DND-41 (cell line): ENCODE results near the gene TCF23.

ENCODE experiments used
- EZH2 ChIP-seq: IDR thresholded peaks from 3 replicates; pipeline ENCODE4 v1.6.1; 2012; ENCODE audit warnings: borderline replicate concordance, low read depth, mild to moderate bottlenecking, moderate library complexity, low read length, inconsistent platforms; ENCODE audit not compliant: severe bottlenecking
- TF ChIP-seq, protein P1 (sequence below): IDR thresholded peaks from 2 replicates; pipeline ENCODE4 v1.5.1; 2012; ENCODE audit warnings: borderline replicate concordance, low read length, moderate library complexity, mild to moderate bottlenecking; ENCODE audit not compliant: poor library complexity, severe bottlenecking; ENCODE audit errors: extremely low read depth

GRCh38 chr2:27122791-27123190 lies 26.0 kb upstream of the TCF23 start:
- TF ChIP-seq, protein P1, sequence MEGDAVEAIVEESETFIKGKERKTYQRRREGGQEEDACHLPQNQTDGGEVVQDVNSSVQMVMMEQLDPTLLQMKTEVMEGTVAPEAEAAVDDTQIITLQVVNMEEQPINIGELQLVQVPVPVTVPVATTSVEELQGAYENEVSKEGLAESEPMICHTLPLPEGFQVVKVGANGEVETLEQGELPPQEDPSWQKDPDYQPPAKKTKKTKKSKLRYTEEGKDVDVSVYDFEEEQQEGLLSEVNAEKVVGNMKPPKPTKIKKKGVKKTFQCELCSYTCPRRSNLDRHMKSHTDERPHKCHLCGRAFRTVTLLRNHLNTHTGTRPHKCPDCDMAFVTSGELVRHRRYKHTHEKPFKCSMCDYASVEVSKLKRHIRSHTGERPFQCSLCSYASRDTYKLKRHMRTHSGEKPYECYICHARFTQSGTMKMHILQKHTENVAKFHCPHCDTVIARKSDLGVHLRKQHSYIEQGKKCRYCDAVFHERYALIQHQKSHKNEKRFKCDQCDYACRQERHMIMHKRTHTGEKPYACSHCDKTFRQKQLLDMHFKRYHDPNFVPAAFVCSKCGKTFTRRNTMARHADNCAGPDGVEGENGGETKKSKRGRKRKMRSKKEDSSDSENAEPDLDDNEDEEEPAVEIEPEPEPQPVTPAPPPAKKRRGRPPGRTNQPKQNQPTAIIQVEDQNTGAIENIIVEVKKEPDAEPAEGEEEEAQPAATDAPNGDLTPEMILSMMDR, result no peak
- TF ChIP-seq EZH2, result no peak
